OCI-LY7 (cell line): Measurements from ENCODE around the gene OLA1. TPM values are rescaled to one million over a fixed set of nuclear protein-coding genes. Genes with fewer than 3 reads are reported as not detected.

ENCODE experiments used
- BruUV-seq: library from RNA; stranded (reverse); fragments of 400-500 nt; replicated peaks from 2 replicates; lab custom pipeline; 2021; lab: Mats Ljungman, UMichigan
- CTCF ChIA-PET: fragments of 300-600 bp; sonication (Branson Sonifier 250); formaldehyde crosslinking; loops from one replicate; lab custom pipeline; 2022; ENCODE audit warnings: antibody characterized with exemption; ENCODE audit not compliant: unreplicated experiment; lab: Charles Lee
- POLR2A ChIA-PET: fragments of 300-600 bp; sonication (Branson Sonifier 250); formaldehyde crosslinking; loops from one replicate; lab custom pipeline; 2022; ENCODE audit warnings: antibody characterized with exemption; lab: Charles Lee
- DNase-seq: peaks from one replicate; pipeline ENCODE4 v3.0.0-alpha.2; 2015; ENCODE audit warnings: low spot score
- H2AFZ ChIP-seq: fragments of 200-600 bp; sonication (generic), shearing (Covaris generic); 2 replicates; pipeline ENCODE4 v1.6.1; 2014; ENCODE audit warnings: mild to moderate bottlenecking, antibody characterized with exemption, low read length, moderate library complexity
- H3K27ac ChIP-seq: fragments of 200-600 bp; sonication (generic); 2 replicates; pipeline ENCODE4 v1.5.1; 2014; ENCODE audit warnings: mixed run types, low read depth, mild to moderate bottlenecking, moderate library complexity, low read length, inconsistent platforms; ENCODE audit not compliant: poor library complexity, severe bottlenecking
- H3K36me3 ChIP-seq: fragments of 200-600 bp; sonication (generic); 2 replicates; pipeline ENCODE4 v1.6.1; 2014; ENCODE audit warnings: mild to moderate bottlenecking, antibody characterized with exemption, low read length, moderate library complexity, mixed read lengths; ENCODE audit not compliant: insufficient read depth
- H3K4me1 ChIP-seq: fragments of 200-600 bp; sonication (generic); 2 replicates; pipeline ENCODE4 v1.5.1; 2014; ENCODE audit warnings: mild to moderate bottlenecking, low read length; ENCODE audit not compliant: insufficient read depth, poor library complexity, severe bottlenecking
- H3K4me2 ChIP-seq: fragments of 200-600 bp; sonication (generic); 2 replicates; pipeline ENCODE4 v1.6.1; 2014; ENCODE audit warnings: mild to moderate bottlenecking, low read length
- H3K4me3 ChIP-seq: fragments of 200-600 bp; sonication (generic); 2 replicates; pipeline ENCODE4 v1.5.1; 2014; ENCODE audit warnings: mild to moderate bottlenecking, low read depth, low read length; ENCODE audit not compliant: poor library complexity, severe bottlenecking
- H3K79me2 ChIP-seq: fragments of 200-600 bp; sonication (generic); 2 replicates; pipeline ENCODE4 v1.6.1; 2016; ENCODE audit warnings: low read depth, mild to moderate bottlenecking, low read length, moderate library complexity, mixed read lengths; ENCODE audit not compliant: insufficient read depth
- H3K9me2 ChIP-seq: fragments of 200-600 bp; sonication (generic); 2 replicates; pipeline ENCODE4 v1.6.1; 2016; ENCODE audit warnings: mild to moderate bottlenecking, low read length, mixed read lengths; ENCODE audit not compliant: insufficient read depth
- H3K9me3 ChIP-seq: fragments of 200-600 bp; sonication (generic); 2 replicates; pipeline ENCODE4 v1.6.1; 2014; ENCODE audit warnings: mild to moderate bottlenecking, mixed run types, low read length, mixed read lengths
- H4K20me1 ChIP-seq: fragments of 200-600 bp; sonication (generic); 2 replicates; pipeline ENCODE4 v1.6.1; 2014; ENCODE audit warnings: mild to moderate bottlenecking, antibody characterized with exemption, low read length, moderate library complexity, mixed read lengths; ENCODE audit not compliant: insufficient read depth
- EZH2phosphoT487 ChIP-seq: fragments of 200-600 bp; sonication (generic); IDR thresholded peaks from 2 replicates; pipeline ENCODE4 v1.6.1; 2018; ENCODE audit warnings: low read depth, borderline replicate concordance, mild to moderate bottlenecking, mixed run types, antibody characterized with exemption, low read length, moderate library complexity, mixed read lengths
- intact Hi-C: fragments of 100-400 bp; cut with micrococcal nuclease; formaldehyde crosslinking; loops from one replicate; pipeline ENCODE4 v1.10.0; 2022; ENCODE audit not compliant: unreplicated experiment
- total RNA-seq, 2 experiments: library from RNA; depleted of rRNA in 1 of 2; stranded (reverse); fragments of >200 nt in 1 of 2; shearing (Covaris generic) in 1 of 2; gene quantifications; 2 replicates each; pipeline ENCODE4 v1.2.3, GENCODE V29; 2014 to 2022
- TF ChIP-seq, protein P1 (sequence below): fragments of 200-600 bp; sonication (generic); conservative IDR thresholded peaks from 2 replicates; pipeline ENCODE4 v1.5.1; 2014; ENCODE audit warnings: mild to moderate bottlenecking, antibody characterized with exemption, low read length, moderate library complexity, mixed read lengths

OLA1 gene
- total RNA-seq, 2 experiments from 2014 or later: 66.0 to 116 TPM

DNA sequence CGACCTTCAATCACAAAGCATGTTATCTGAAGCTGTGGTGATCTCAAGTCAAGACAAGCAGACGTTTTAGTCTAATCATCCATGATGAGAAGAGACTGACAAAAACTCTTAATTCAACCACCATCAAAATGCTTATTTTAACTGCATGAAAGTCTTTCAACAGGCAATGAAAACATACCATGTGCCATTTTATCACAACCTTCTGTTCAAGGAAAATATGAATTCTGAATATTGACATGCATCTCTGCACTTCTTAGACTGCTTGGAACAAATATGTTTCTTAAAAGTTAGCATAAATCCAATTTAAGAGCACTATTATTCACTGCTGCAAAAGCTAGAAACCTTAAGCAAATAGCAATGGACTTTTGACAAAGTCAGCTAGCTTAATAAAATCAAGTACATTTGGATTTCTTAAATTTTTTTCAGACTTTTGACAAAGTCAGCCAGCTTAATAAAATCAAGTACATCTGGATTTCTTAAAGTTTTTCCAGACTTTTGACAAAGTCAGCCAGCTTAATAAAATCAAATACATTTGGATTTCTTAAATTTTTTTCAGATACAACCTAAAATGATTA lies 70.9 kb downstream of the OLA1 start:
- peaks cover 22% of the 10 kb centered on the region; the same call in 1 of the 2 replicates for H3K9me3 ChIP-seq
- H2AFZ ChIP-seq: no peak overlapping the region
- POLR2A ChIA-PET: interaction anchor here (0.8 to 2.2 kb wide), 3 partner anchors 12 to 28 kb away, joined by 3 to 6 read pairs (median 3); no protein-coding TSS in a partner anchor
- no peaks in the 10 kb centered on the region for H3K9me2 ChIP-seq
- intact Hi-C loops: no loop called here
- no peak overlapping the region for H3K27ac ChIP-seq
- H3K4me3 ChIP-seq: no peak overlapping the region
- peaks cover 22% of the 10 kb centered on the region for H3K36me3 ChIP-seq
- no peaks in the 10 kb centered on the region for H4K20me1 ChIP-seq
- CTCF ChIA-PET: no interaction called here
- H3K79me2 ChIP-seq: peaks cover 20% of the 10 kb centered on the region; the same call in 1 of the 2 replicates
- H3K4me2 ChIP-seq: no peak overlapping the region
- BruUV-seq: no TSS peak
- DNase-seq: no peak
- TF ChIP-seq, protein P1, sequence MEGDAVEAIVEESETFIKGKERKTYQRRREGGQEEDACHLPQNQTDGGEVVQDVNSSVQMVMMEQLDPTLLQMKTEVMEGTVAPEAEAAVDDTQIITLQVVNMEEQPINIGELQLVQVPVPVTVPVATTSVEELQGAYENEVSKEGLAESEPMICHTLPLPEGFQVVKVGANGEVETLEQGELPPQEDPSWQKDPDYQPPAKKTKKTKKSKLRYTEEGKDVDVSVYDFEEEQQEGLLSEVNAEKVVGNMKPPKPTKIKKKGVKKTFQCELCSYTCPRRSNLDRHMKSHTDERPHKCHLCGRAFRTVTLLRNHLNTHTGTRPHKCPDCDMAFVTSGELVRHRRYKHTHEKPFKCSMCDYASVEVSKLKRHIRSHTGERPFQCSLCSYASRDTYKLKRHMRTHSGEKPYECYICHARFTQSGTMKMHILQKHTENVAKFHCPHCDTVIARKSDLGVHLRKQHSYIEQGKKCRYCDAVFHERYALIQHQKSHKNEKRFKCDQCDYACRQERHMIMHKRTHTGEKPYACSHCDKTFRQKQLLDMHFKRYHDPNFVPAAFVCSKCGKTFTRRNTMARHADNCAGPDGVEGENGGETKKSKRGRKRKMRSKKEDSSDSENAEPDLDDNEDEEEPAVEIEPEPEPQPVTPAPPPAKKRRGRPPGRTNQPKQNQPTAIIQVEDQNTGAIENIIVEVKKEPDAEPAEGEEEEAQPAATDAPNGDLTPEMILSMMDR: no peak
- TF ChIP-seq EZH2phosphoT487: no peak
- peaks cover 13% of the 10 kb centered on the region for H3K4me1 ChIP-seq

DNA sequence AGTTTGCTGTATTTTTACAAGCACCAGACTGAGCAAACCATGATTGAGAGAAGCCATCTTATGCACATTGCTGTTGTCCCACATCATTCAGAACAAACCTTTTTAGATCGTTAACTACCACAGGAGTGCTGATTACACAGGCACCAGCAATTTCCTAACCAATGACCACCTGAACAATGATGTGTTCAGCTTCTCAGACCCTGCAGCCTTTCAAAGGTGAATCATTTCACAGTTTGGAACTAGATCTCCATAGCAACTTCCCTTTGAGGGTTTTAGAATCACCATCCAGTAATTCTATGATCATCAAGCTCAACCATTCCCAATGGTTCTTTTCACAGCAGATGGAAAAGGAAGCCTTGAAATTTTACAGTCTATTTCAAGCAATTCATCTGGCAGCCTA lies 71.4 kb downstream of the OLA1 start:
- no peak overlapping the region for H2AFZ ChIP-seq
- intact Hi-C loops: no loop called here
- peaks cover 27% of the 10 kb centered on the region for H3K36me3 ChIP-seq
- ChIA-PET POLR2A (interaction anchor here (2.2 kb wide), 1 partner anchor 28 kb away, joined by 6 read pairs; no protein-coding TSS in a partner anchor), CTCF (no interaction called here)
- peaks cover 20% of the 10 kb centered on the region; the same call in 1 of the 2 replicates for H3K79me2 ChIP-seq
- DNase-seq: no peak
- no peaks in the 10 kb centered on the region for H4K20me1 ChIP-seq
- no peak overlapping the region for H3K27ac ChIP-seq
- H3K4me1 ChIP-seq: peaks cover 12% of the 10 kb centered on the region
- H3K9me2 ChIP-seq: no peaks in the 10 kb centered on the region
- no peak overlapping the region for H3K4me3 ChIP-seq
- H3K4me2 ChIP-seq: no peak overlapping the region
- H3K9me3 ChIP-seq: peaks cover 22% of the 10 kb centered on the region; the same call in 1 of the 2 replicates
- TF ChIP-seq EZH2phosphoT487: no peak
- TF ChIP-seq, protein P1: no peak
- no TSS peak for BruUV-seq

DNA sequence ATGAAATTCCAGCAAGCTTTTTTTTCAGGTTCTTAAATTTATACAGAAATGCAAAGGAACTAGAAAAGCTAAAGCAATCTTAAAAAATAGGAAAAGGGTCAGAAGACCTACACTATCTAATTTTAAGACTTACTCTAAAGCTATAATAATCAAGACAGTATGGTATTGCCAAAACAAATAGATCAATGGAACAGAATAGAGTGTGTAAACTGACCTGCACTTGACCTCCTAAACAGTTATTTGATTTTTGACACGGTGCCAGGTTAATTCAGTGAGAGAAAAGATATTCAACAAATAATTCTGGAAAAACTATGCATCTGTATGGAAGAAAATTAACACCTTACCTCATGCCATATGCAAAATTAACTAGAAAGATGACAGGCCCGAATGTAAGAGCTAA lies 73.6 kb downstream of the OLA1 start:
- intact Hi-C loops: no loop called here
- TF ChIP-seq, protein P1: no peak
- no peak for TF ChIP-seq EZH2phosphoT487
- ChIA-PET CTCF (no interaction called here), POLR2A (interaction anchor here (0.6 to 1.0 kb wide), 2 partner anchors 23 to 53 kb away, joined by 3 read pairs; no protein-coding TSS in a partner anchor)
- no peak overlapping the region for H3K4me2 ChIP-seq
- no peaks in the 10 kb centered on the region for H4K20me1 ChIP-seq
- no peak overlapping the region for H3K4me3 ChIP-seq
- no peak overlapping the region for H3K27ac ChIP-seq
- BruUV-seq: no TSS peak
- H3K79me2 ChIP-seq: peaks cover 19% of the 10 kb centered on the region; the same call in 1 of the 2 replicates
- no peak overlapping the region for H2AFZ ChIP-seq
- H3K9me3 ChIP-seq: peaks cover 34% of the 10 kb centered on the region; the same call in 1 of the 2 replicates
- no peak for DNase-seq
- peaks cover 9% of the 10 kb centered on the region for H3K4me1 ChIP-seq
- no peaks in the 10 kb centered on the region for H3K9me2 ChIP-seq
- H3K36me3 ChIP-seq: peaks cover 40% of the 10 kb centered on the region
